H1 (cell line): ENCODE data around the gene DYSF.

ENCODE experiments used
- ASH2L ChIP-seq: fragments of 200-600, 300-600 bp; sonication (generic); IDR thresholded peaks from one replicate; pipeline ENCODE4 v1.7.1; 2017; ENCODE audit warnings: low read length
- CTCF ChIP-seq, 3 experiments: IDR thresholded peaks; 1 replicate in 2 of 3; 2 replicates in 1 of 3; pipeline versions ENCODE4 v1.5.1 to v1.6.1; 2011; ENCODE audit warnings: low read length in 3 of 3, mild to moderate bottlenecking in 3 of 3, inconsistent platforms in 2 of 3, low read depth in 1 of 3, moderate library complexity in 1 of 3; ENCODE audit not compliant: insufficient read depth in 1 of 3; ENCODE audit errors: control extremely low read depth in 1 of 3
- EZH2 ChIP-seq: fragments of 200-600 bp; sonication (generic); IDR thresholded peaks from 2 replicates; pipeline ENCODE4 v1.7.1; 2012; ENCODE audit warnings: low read depth, mild to moderate bottlenecking, moderate library complexity, low read length, inconsistent platforms; ENCODE audit not compliant: severe bottlenecking
- FOSL1 ChIP-seq: IDR thresholded peaks from 2 replicates; pipeline ENCODE4 v1.6.1; 2011; ENCODE audit warnings: mild to moderate bottlenecking, low read depth, low read length, moderate library complexity; ENCODE audit not compliant: insufficient read depth
- GABPA ChIP-seq: IDR thresholded peaks from 2 replicates; pipeline ENCODE4 v1.6.1; 2011; ENCODE audit warnings: mild to moderate bottlenecking, low read length, moderate library complexity, borderline replicate concordance; ENCODE audit not compliant: insufficient read depth
- KDM1A ChIP-seq: fragments of 200-600, 300-600 bp; sonication (generic); IDR thresholded peaks from 2 replicates; pipeline ENCODE4 v1.7.1; 2016; ENCODE audit warnings: mild to moderate bottlenecking, low read length, borderline replicate concordance
- RAD21 ChIP-seq, 2 experiments: IDR thresholded peaks in 1 of 2; conservative IDR thresholded peaks in 1 of 2; 2 replicates each; pipeline ENCODE4 v1.6.1; 2011; ENCODE audit warnings: low read depth in 2 of 2, low read length in 2 of 2, improper control_type of control experiment in 1 of 2, inconsistent platforms in 1 of 2, mild to moderate bottlenecking in 1 of 2, moderate library complexity in 1 of 2
- SUZ12 ChIP-seq: fragments of 200-600 bp; sonication (generic); IDR thresholded peaks from 2 replicates; pipeline ENCODE4 v1.6.1; 2012; ENCODE audit warnings: mild to moderate bottlenecking, inconsistent platforms, low read length, moderate library complexity, mixed read lengths
- TAF1 ChIP-seq: IDR thresholded peaks from 2 replicates; pipeline ENCODE4 v1.6.1; 2011; ENCODE audit warnings: mild to moderate bottlenecking, low read depth, low read length
- TBP ChIP-seq: IDR thresholded peaks from 2 replicates; pipeline ENCODE4 v1.6.1; 2011; ENCODE audit warnings: low read depth, low read length, improper control_type of control experiment

GRCh38 chr2:71422786-71423185 lies 30.6 kb upstream of the DYSF start:
- TF ChIP-seq CTCF (IDR thresholded peaks at IDR 0.05; ENCODE audit: control extremely low read depth in 1 of 3, insufficient read depth in 1 of 3, low read depth in 1 of 3, low read length in 3 of 3) (no peak), GABPA (no peak), TAF1 (no peak), SUZ12 (no peak), ASH2L (no peak), KDM1A (no peak), RAD21 (IDR thresholded peaks at IDR 0.05 in 1 of 2, conservative IDR thresholded peaks at IDR 0.05 in 1 of 2; ENCODE audit: low read depth in 2 of 2, low read length in 2 of 2) (no peak), EZH2 (no peak), TBP (no peak), FOSL1 (no peak)
